Esophagus muscularis mucosa (tissue), 4 donors: Measurements from ENCODE around the gene INSYN2B.

Experiments
- EP300 ChIP-seq: sonication (generic); formaldehyde crosslinking; IDR thresholded peaks from one replicate; pipeline ENCODE4 v1.6.1; 2017; ENCODE audit warnings: antibody characterized with exemption
- POLR2A ChIP-seq: fragments of 450-650 bp; IDR thresholded peaks from one replicate; pipeline ENCODE4 v1.6.1; 2017; ENCODE audit warnings: antibody characterized with exemption, moderate library complexity, mild to moderate bottlenecking, low read depth
- POLR2AphosphoS5 ChIP-seq, 2 donors: sonication (generic); formaldehyde crosslinking; IDR thresholded peaks; one replicate each; pipeline ENCODE4 v1.6.1; 2017; ENCODE audit warnings: antibody characterized with exemption in 2 of 2
- TF ChIP-seq, protein P1 (sequence below), 3 experiments: fragments of 200-600 bp in 2 of 3; fragments of 450-650 bp in 1 of 3; sonication (generic) in 2 of 3; IDR thresholded peaks; one replicate each; pipeline ENCODE4 v1.5.1; 2017 to 2019; ENCODE audit warnings: antibody characterized with exemption in 3 of 3, mild to moderate bottlenecking in 2 of 3, moderate library complexity in 1 of 3

DNA sequence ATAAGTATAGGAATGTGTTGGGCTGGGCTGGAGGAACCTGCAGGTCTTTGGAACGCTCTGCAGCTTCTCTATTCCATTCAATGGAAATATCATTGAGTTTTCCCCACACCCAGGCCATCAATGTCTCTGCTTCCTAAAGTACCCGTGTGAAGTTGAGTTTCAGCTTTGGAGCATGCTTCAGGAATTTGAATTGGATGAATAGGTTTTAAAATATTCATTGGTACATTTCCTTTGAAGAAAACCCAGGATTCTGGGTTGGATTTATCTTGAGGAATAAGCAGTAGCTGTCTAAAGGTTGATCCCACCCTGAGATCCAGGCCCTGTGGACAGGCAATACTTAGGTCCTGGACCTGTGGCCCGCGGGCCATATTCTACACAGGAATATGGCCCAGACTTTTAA, 37.3 kb downstream of the INSYN2B start:
- no peak for TF ChIP-seq EP300
- TF ChIP-seq, protein P1, sequence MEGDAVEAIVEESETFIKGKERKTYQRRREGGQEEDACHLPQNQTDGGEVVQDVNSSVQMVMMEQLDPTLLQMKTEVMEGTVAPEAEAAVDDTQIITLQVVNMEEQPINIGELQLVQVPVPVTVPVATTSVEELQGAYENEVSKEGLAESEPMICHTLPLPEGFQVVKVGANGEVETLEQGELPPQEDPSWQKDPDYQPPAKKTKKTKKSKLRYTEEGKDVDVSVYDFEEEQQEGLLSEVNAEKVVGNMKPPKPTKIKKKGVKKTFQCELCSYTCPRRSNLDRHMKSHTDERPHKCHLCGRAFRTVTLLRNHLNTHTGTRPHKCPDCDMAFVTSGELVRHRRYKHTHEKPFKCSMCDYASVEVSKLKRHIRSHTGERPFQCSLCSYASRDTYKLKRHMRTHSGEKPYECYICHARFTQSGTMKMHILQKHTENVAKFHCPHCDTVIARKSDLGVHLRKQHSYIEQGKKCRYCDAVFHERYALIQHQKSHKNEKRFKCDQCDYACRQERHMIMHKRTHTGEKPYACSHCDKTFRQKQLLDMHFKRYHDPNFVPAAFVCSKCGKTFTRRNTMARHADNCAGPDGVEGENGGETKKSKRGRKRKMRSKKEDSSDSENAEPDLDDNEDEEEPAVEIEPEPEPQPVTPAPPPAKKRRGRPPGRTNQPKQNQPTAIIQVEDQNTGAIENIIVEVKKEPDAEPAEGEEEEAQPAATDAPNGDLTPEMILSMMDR (IDR thresholded peaks at IDR 0.05), result no peak
- no peak for TF ChIP-seq POLR2A
- no peak for TF ChIP-seq POLR2AphosphoS5 (IDR thresholded peaks at IDR 0.05)
